GM18526 (cell line): Measurements from ENCODE around the gene PLCB4.

Source experiments
- POLR2A ChIP-seq: IDR thresholded peaks from 3 replicates; pipeline ENCODE4 v1.6.1; 2011; ENCODE audit not compliant: insufficient read length; ENCODE audit errors: extremely low read depth

Gene PLCB4

DNA sequence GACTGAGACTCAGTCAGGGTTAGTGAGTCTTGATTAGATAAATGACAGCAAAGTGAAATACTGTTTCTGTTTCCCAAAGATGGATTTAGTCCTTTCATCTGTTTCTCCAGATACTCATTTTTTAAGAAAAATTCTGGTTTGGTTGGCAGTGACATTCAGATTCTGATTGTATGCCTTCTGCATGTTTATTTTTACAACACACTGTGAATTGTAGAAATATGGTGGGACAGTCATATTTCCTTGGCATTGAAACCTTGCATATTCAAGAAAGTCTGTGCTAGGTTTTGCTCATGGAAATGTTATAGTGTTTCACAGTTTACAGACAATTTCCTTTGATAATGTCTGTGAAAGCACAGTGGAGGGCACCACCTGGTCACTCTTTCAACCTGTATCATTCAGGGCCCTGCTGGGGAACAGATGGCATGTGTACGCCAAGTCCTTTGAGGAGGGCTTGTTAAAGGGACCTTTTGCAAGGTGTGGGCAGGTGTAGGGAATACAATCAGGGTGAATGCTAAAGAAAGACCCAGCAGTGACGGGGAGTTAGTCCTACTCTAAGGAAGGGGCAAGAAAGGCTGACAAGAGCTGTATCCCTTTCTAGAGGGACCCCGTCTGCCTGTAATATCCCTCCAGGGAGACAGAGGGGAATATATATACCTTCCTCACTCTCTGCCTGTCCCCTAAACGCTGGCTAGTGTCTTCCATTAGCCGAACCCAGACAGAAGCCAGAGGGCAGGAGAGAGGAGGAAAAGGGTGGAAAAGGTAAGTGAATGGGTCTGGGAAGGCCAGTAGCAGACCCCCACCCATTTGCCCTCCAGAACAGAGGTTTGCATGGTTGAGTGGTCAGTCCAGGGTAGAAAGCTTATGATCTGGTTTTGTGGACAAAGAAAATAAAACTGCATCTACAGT lies 10.2 kb downstream of the PLCB4 start:
- no peak for TF ChIP-seq POLR2A

DNA sequence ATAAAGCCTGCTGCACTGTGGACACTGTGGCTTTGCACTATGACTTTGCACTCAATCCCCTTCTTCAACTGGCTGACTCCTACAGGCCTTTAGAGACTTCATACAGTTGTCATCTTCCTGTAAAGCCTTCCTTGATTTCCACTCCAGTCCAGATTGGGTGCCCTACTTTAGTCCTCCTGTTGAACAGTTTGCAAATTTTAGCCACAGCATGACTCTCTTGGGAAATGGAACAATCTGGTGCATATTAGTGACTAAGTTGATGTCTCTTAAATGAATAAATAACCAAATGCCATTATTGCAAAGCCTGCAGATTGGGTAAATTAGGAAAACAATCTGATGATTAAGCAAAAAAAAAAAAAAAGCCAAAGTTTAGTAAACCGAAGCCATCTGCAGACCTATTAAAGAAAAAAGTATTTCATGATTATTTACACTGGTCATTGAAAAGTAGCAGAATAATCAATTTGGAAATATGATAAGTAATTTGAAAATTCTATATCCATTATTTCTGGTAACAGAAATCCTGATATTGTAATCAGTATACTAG lies 12.6 kb downstream of the PLCB4 start:
- no peak for TF ChIP-seq POLR2A

- no peak for TF ChIP-seq POLR2A
Observed at GRCh38 chr20:9082741-9083140, 13.9 kb downstream of the PLCB4 start.

DNA sequence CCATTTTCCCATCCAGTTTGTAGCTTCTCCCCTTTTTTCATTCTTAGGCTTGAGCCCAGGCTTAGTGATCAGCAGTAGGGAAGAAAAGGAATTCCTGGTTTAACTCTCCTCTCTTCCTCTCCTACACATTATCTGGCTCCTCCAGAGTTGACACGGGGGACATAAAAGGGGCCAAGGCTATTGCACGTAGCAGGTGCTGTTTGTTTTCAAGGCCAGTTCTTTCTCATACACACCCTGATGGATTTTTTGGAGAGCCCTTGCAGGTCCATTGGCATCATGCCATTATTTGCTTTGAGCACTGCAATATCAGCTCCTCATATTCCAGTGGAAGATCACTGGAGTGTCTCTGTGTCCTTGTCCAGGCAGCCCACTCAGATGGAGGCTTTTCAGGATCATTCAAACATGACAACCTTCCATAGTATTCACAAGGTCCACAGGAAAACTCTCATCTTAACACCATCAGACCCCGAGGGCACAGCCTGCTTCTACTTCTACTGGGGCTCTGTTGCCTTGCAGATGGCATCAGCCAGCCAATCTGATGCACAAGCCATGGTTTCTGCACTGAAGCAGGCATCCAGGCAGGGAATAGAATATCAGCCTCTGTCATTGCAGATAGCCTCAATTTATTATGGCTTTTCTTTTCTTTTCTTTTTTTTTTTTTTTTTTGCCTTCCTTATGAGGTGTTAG lies 18.8 kb downstream of the PLCB4 start:
- TF ChIP-seq POLR2A: no peak

- no peak for TF ChIP-seq POLR2A
Observed at GRCh38 chr20:9088556-9088955, 19.7 kb downstream of the PLCB4 start.

DNA sequence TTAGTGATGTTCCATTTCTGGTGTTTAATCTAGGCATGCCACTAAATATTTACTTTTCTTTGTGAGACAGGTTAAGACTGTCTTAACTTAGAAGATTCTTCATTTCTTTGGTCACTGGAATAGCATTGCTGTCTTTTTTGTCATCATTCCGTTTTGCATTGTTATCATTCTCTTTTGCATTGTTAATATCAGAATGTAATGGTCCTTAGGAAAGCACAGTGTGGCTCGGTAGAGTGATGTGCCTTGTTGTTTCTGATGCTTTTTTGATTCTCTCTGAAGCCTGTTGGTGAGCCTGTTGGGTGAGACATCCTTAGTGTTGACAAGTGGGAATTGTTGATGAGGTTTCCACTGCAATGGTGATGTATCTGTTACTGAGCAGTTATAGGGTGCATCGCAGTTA lies 23.2 kb downstream of the PLCB4 start:
- no peak for TF ChIP-seq POLR2A

DNA sequence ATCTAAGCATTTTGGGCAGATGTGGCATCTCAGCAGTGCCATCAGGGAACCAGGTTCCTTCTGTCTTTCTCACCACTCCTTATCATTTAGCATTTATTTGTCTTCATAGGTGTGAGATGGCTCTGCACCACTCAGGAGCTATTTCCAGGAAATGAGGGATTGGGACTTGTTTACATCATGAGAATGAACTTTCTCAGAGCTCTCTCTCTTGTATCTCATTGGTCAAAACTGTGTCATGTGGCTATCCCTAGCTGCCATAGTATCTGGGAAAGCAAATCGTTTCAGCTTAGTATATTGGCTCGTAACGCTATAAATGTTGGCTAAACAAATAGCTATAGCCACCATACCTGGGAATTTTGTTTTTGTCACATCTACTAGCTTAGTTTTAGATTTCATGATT lies 23.8 kb downstream of the PLCB4 start:
- TF ChIP-seq POLR2A: no peak

- TF ChIP-seq POLR2A: no peak
Observed at GRCh38 chr20:9093218-9093957, 24.5 kb downstream of the PLCB4 start.

DNA sequence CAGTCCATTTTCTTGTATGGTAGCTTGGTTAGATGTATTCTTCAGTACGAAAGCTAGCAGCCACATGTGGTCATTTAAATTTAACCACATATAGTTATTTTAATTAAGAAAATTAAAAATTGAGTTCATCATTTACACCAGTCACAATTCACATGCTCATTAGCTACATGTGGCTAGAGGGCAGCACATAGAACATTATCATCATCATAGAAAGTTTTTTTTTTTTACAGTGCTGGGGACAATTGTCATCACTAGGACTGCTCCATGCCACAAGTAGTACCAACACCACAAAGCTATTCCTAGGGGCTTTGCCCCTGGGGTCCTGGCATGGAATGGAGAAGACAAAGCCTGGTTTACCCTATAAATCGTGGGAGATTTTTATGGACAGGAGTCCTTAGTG lies 30.5 kb downstream of the PLCB4 start:
- TF ChIP-seq POLR2A: no peak

DNA sequence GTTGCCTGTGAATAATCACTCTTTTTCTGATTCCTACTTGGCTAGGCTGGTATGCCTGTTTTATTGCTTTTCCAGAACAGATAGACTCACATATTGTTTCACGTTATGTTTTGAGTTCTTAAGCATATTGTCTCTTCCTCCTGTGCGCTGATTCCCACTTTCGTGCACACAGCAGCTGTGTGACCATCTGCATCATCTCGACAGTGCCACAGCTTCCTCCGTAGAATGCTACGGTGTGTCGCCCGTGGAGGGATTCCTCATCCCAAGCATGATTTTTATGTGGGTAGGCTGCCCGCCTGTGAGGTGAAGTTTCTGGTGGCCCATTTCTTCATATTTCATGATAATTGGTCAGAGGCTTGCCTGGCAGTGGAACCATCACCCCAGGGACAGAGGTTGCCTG lies 31.8 kb downstream of the PLCB4 start:
- no peak for TF ChIP-seq POLR2A

GRCh38 chr20:9102456-9102855 lies 33.6 kb downstream of the PLCB4 start:
- TF ChIP-seq POLR2A: no peak

GRCh38 chr20:9103955-9104354 lies 35.1 kb downstream of the PLCB4 start:
- no peak for TF ChIP-seq POLR2A

GRCh38 chr20:9108260-9108659 lies 39.4 kb downstream of the PLCB4 start:
- no peak for TF ChIP-seq POLR2A

- no peak for TF ChIP-seq POLR2A
Observed at GRCh38 chr20:9109566-9109965, 40.7 kb downstream of the PLCB4 start.

- TF ChIP-seq POLR2A: no peak
Observed at GRCh38 chr20:9110365-9110764, 41.5 kb downstream of the PLCB4 start.
